ENCODE data around the gene LMTK3. TPM values are rescaled to one million over a fixed set of nuclear protein-coding genes. Genes with fewer than 3 reads are reported as not detected.

LMTK3 gene
- total RNA-seq, 1 experiment from 2014 or later: 15.9 TPM

DNA sequence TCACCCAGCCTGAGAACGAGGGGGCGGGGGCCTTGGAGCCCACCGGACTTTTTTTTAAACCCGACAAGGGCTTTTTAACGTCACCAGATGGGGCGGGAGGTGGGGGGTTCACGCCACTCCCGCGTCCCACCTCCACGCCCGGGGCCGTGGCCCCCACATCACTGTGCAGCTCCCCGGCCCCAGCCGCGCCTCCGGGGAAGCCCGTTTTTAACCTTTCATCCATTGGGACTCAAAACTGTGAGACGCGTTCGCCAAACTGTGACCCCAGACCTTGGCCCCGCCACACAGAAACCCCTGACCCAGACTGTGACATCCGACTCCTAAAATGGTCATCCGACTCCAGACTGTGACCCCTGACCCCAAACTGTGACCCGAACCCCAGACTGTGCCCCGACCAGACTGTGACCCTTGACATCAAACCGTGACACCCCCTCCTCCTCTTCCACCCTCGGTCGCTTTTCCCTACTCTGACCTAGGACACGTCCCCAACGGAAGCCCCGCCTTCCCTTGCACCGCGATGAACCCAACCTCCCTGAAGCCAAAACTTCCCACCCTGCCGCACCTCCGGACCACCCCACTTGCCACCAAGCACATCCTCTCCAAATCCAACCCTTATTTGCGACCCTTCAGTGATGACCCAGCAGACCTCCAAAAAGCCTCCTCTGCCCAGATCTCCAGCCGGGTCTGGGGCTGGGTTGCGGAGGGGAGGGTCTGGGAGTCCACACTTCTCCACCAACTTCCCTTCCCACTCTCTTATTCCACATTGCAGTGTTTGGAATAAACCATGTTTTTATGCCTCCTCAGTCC lies 67.3 kb downstream of the LMTK3 start:
- peaks cover 18% of the 10 kb centered on the region for H3K4me1 Mint-ChIP-seq

More for the DNA sequence above, 67.3 kb downstream of the LMTK3 start:
- Mint-ChIP-seq H3K27ac (peak overlapping the region; percentile 99), H3K27me3 (ENCODE audit: low read depth) (peaks cover 19% of the 10 kb centered on the region), H3K4me3 (peak overlapping the region; percentile 93), H3K9me3 (no peaks in the 10 kb centered on the region), H3K36me3 (peaks cover 25% of the 10 kb centered on the region)
- CTCF ChIA-PET: interaction anchor here (0.7 to 4.3 kb wide), 12 partner anchors 22 to 126 kb away, joined by 3 to 41 read pairs (median 4); partner anchors contain the start of genes GRIN2D and KDELR1
- DNase-seq (ENCODE audit: low spot score) (no peak), ATAC-seq (no peak)
- POLR2A ChIA-PET: interaction anchor here (0.6 to 1.2 kb wide), 3 partner anchors 11 to 53 kb away, joined by 3 read pairs; partner anchors contain the start of gene KDELR1
- TF ChIP-seq, protein P1, sequence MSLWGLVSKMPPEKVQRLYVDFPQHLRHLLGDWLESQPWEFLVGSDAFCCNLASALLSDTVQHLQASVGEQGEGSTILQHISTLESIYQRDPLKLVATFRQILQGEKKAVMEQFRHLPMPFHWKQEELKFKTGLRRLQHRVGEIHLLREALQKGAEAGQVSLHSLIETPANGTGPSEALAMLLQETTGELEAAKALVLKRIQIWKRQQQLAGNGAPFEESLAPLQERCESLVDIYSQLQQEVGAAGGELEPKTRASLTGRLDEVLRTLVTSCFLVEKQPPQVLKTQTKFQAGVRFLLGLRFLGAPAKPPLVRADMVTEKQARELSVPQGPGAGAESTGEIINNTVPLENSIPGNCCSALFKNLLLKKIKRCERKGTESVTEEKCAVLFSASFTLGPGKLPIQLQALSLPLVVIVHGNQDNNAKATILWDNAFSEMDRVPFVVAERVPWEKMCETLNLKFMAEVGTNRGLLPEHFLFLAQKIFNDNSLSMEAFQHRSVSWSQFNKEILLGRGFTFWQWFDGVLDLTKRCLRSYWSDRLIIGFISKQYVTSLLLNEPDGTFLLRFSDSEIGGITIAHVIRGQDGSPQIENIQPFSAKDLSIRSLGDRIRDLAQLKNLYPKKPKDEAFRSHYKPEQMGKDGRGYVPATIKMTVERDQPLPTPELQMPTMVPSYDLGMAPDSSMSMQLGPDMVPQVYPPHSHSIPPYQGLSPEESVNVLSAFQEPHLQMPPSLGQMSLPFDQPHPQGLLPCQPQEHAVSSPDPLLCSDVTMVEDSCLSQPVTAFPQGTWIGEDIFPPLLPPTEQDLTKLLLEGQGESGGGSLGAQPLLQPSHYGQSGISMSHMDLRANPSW (CRISPR knock-in tag; conservative IDR thresholded peaks at IDR 0.05; ENCODE audit: low read depth): no peak
- no peak for TF ChIP-seq NR1H2 (CRISPR knock-in tag; IDR thresholded peaks at IDR 0.05)
- TF ChIP-seq SMAD4 (CRISPR knock-in tag; IDR thresholded peaks at IDR 0.05): no peak
- TF ChIP-seq, protein P2, sequence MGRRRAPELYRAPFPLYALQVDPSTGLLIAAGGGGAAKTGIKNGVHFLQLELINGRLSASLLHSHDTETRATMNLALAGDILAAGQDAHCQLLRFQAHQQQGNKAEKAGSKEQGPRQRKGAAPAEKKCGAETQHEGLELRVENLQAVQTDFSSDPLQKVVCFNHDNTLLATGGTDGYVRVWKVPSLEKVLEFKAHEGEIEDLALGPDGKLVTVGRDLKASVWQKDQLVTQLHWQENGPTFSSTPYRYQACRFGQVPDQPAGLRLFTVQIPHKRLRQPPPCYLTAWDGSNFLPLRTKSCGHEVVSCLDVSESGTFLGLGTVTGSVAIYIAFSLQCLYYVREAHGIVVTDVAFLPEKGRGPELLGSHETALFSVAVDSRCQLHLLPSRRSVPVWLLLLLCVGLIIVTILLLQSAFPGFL (CRISPR knock-in tag; IDR thresholded peaks at IDR 0.05; ENCODE audit: borderline replicate concordance): no peak
- TF ChIP-seq, protein P3, sequence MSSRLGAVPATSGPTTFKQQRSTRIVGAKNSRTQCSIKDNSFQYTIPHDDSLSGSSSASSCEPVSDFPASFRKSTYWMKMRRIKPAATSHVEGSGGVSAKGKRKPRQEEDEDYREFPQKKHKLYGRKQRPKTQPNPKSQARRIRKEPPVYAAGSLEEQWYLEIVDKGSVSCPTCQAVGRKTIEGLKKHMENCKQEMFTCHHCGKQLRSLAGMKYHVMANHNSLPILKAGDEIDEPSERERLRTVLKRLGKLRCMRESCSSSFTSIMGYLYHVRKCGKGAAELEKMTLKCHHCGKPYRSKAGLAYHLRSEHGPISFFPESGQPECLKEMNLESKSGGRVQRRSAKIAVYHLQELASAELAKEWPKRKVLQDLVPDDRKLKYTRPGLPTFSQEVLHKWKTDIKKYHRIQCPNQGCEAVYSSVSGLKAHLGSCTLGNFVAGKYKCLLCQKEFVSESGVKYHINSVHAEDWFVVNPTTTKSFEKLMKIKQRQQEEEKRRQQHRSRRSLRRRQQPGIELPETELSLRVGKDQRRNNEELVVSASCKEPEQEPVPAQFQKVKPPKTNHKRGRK (CRISPR knock-in tag; IDR thresholded peaks at IDR 0.05; ENCODE audit: borderline replicate concordance): no peak
- TF ChIP-seq, protein P4, sequence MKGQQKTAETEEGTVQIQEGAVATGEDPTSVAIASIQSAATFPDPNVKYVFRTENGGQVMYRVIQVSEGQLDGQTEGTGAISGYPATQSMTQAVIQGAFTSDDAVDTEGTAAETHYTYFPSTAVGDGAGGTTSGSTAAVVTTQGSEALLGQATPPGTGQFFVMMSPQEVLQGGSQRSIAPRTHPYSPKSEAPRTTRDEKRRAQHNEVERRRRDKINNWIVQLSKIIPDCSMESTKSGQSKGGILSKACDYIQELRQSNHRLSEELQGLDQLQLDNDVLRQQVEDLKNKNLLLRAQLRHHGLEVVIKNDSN (CRISPR knock-in tag; IDR thresholded peaks at IDR 0.05): no peak
- TF ChIP-seq JUN (CRISPR knock-in tag; IDR thresholded peaks at IDR 0.05): no peak
- TF ChIP-seq CREB1 (CRISPR knock-in tag; IDR thresholded peaks at IDR 0.05): no peak
- TF ChIP-seq CREM (CRISPR knock-in tag; IDR thresholded peaks at IDR 0.05): no peak
- no peak for TF ChIP-seq ZNF423 (CRISPR knock-in tag; IDR thresholded peaks at IDR 0.05)
- TF ChIP-seq, protein P5, sequence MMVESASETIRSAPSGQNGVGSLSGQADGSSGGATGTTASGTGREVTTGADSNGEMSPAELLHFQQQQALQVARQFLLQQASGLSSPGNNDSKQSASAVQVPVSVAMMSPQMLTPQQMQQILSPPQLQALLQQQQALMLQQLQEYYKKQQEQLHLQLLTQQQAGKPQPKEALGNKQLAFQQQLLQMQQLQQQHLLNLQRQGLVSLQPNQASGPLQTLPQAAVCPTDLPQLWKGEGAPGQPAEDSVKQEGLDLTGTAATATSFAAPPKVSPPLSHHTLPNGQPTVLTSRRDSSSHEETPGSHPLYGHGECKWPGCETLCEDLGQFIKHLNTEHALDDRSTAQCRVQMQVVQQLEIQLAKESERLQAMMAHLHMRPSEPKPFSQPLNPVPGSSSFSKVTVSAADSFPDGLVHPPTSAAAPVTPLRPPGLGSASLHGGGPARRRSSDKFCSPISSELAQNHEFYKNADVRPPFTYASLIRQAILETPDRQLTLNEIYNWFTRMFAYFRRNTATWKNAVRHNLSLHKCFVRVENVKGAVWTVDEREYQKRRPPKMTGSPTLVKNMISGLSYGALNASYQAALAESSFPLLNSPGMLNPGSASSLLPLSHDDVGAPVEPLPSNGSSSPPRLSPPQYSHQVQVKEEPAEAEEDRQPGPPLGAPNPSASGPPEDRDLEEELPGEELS (CRISPR knock-in tag; IDR thresholded peaks at IDR 0.05): no peak
- TF ChIP-seq ZNF671 (CRISPR knock-in tag; IDR thresholded peaks at IDR 0.05): no peak
- TF ChIP-seq ZNF416 (CRISPR knock-in tag; IDR thresholded peaks at IDR 0.05): no peak
- TF ChIP-seq, protein P6, sequence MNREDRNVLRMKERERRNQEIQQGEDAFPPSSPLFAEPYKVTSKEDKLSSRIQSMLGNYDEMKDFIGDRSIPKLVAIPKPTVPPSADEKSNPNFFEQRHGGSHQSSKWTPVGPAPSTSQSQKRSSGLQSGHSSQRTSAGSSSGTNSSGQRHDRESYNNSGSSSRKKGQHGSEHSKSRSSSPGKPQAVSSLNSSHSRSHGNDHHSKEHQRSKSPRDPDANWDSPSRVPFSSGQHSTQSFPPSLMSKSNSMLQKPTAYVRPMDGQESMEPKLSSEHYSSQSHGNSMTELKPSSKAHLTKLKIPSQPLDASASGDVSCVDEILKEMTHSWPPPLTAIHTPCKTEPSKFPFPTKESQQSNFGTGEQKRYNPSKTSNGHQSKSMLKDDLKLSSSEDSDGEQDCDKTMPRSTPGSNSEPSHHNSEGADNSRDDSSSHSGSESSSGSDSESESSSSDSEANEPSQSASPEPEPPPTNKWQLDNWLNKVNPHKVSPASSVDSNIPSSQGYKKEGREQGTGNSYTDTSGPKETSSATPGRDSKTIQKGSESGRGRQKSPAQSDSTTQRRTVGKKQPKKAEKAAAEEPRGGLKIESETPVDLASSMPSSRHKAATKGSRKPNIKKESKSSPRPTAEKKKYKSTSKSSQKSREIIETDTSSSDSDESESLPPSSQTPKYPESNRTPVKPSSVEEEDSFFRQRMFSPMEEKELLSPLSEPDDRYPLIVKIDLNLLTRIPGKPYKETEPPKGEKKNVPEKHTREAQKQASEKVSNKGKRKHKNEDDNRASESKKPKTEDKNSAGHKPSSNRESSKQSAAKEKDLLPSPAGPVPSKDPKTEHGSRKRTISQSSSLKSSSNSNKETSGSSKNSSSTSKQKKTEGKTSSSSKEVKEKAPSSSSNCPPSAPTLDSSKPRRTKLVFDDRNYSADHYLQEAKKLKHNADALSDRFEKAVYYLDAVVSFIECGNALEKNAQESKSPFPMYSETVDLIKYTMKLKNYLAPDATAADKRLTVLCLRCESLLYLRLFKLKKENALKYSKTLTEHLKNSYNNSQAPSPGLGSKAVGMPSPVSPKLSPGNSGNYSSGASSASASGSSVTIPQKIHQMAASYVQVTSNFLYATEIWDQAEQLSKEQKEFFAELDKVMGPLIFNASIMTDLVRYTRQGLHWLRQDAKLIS (CRISPR knock-in tag; IDR thresholded peaks at IDR 0.05; ENCODE audit: borderline replicate concordance): no peak
- TF ChIP-seq RELA (CRISPR knock-in tag; IDR thresholded peaks at IDR 0.05; ENCODE audit: borderline replicate concordance): no peak
- TF ChIP-seq, protein P7, sequence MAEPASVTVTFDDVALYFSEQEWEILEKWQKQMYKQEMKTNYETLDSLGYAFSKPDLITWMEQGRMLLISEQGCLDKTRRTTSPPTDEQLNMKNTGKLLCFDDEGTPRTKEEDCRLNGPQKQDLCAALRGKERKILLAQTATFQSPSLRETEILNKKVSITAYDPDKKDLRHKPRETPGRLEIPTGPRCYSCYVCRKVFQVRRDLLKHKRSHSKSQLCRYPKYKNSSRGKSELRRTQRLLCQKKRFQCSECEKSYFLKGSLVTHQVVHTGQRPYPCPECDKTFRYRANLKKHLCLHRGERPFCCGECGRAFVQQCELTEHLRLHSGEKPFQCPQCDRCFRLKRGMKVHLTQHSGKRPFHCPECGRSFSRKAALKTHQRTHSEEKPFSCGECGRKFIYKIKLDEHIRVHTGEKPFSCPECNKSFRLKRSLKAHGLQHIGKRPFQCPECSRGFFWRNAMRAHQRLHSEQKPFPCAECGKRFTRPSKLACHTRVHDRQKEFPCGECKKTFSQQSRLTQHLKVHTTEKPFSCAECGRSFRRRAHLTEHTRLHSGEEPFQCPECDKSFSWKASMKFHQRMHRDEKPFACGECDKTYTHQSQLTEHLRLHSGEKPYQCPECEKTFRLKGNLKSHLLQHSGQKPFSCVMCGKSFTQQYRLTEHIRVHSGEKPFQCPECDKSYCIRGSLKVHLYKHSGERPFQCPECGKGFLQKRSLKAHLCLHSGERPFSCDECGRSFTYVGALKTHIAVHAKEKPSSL (CRISPR knock-in tag; conservative IDR thresholded peaks at IDR 0.05): no peak
- no peak for TF ChIP-seq NFE2L1 (CRISPR knock-in tag; IDR thresholded peaks at IDR 0.05)
- no peak for TF ChIP-seq MYBL2 (CRISPR knock-in tag; IDR thresholded peaks at IDR 0.05)
- TF ChIP-seq, protein P8, sequence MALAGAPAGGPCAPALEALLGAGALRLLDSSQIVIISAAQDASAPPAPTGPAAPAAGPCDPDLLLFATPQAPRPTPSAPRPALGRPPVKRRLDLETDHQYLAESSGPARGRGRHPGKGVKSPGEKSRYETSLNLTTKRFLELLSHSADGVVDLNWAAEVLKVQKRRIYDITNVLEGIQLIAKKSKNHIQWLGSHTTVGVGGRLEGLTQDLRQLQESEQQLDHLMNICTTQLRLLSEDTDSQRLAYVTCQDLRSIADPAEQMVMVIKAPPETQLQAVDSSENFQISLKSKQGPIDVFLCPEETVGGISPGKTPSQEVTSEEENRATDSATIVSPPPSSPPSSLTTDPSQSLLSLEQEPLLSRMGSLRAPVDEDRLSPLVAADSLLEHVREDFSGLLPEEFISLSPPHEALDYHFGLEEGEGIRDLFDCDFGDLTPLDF (CRISPR knock-in tag; IDR thresholded peaks at IDR 0.05): no peak

Data from WTC11 (cell line).